ENCODE measurements around the gene HMCN1.

The HMCN1 gene

DNA sequence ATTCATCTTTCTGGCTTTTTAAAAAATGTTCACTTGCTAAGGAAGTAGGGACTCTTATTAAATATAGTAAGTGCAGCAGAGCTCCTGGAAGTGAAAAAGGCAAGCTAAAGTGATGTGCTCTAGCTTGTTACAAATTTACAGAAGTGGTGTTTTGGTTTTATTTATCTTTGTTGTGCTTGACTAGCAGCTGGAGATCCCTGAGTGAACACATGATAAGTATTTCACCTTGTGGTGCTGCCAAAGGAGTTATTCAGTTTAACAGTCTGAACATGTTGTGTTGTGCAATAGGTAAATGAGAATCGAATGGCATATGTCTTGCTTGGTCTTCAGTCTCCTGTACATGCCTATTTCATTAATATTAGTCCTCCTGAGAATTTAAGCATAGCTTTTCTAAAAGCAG, 325.1 kb downstream of the HMCN1 start:
- Histone ChIP-seq H3K36me3 (no peaks in the 10 kb centered on the region), H3K4me3 (ENCODE audit: low read depth, low read length) (no peak overlapping the region), H3K4me1 (no peaks in the 10 kb centered on the region), H3K27me3 (peaks cover 4% of the 10 kb centered on the region), H3K9me3 (no peaks in the 10 kb centered on the region)
- TF ChIP-seq, protein P1, sequence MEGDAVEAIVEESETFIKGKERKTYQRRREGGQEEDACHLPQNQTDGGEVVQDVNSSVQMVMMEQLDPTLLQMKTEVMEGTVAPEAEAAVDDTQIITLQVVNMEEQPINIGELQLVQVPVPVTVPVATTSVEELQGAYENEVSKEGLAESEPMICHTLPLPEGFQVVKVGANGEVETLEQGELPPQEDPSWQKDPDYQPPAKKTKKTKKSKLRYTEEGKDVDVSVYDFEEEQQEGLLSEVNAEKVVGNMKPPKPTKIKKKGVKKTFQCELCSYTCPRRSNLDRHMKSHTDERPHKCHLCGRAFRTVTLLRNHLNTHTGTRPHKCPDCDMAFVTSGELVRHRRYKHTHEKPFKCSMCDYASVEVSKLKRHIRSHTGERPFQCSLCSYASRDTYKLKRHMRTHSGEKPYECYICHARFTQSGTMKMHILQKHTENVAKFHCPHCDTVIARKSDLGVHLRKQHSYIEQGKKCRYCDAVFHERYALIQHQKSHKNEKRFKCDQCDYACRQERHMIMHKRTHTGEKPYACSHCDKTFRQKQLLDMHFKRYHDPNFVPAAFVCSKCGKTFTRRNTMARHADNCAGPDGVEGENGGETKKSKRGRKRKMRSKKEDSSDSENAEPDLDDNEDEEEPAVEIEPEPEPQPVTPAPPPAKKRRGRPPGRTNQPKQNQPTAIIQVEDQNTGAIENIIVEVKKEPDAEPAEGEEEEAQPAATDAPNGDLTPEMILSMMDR (IDR thresholded peaks at IDR 0.05; ENCODE audit: low read depth, low read length), result no peak
- no peak for DNase-seq

DNA sequence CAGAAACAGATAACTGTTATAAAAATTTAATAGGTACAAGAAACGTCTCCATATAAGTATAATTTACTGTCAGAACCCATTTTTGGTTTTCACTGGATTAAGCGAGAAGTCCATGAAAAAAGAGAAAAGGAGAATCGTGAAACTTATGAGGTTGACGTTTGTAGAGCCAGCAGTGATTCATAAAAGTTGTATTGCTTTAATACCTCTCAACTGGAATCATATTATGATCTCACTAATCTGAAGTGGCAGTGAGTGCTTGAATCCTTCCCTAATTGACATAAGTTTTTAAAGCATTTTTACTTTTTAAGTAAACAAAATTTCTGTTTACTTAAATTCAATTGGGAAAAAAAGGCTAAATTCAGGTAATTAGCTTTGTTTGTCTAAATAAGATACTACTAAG, 325.6 kb downstream of the HMCN1 start:
- no peak overlapping the region for H3K4me3 ChIP-seq (ENCODE audit: low read depth, low read length)
- H3K27me3 ChIP-seq, result peaks cover 4% of the 10 kb centered on the region
- TF ChIP-seq, protein P1 (IDR thresholded peaks at IDR 0.05; ENCODE audit: low read depth, low read length), result no peak
- no peaks in the 10 kb centered on the region for H3K9me3 ChIP-seq
- no peaks in the 10 kb centered on the region for H3K36me3 ChIP-seq
- DNase-seq, result no peak
- no peaks in the 10 kb centered on the region for H3K4me1 ChIP-seq

DNA sequence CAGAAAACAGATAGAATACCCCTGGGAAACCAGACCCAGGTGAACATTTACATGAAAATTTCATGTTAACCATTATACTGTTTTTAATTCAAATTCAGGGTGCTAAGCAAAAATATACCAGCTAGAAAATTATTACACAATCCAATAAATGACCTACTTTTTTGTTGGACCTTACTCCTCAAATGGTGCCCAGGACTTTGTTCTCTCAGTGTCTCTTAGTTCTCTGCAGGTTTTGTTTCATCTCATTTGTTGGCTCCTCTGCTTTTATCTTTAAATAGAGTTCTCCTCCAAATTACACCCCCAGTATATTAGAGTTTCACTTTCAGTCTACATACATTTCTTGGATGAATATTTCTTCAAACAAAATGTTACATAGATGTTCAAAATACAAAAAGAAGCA, 326.0 kb downstream of the HMCN1 start:
- Histone ChIP-seq H3K4me3 (ENCODE audit: low read depth, low read length) (no peak overlapping the region), H3K27me3 (peaks cover 4% of the 10 kb centered on the region), H3K9me3 (no peaks in the 10 kb centered on the region), H3K4me1 (no peaks in the 10 kb centered on the region), H3K36me3 (no peaks in the 10 kb centered on the region)
- no peak for DNase-seq
- TF ChIP-seq, protein P1 (IDR thresholded peaks at IDR 0.05; ENCODE audit: low read depth, low read length), result no peak

DNA sequence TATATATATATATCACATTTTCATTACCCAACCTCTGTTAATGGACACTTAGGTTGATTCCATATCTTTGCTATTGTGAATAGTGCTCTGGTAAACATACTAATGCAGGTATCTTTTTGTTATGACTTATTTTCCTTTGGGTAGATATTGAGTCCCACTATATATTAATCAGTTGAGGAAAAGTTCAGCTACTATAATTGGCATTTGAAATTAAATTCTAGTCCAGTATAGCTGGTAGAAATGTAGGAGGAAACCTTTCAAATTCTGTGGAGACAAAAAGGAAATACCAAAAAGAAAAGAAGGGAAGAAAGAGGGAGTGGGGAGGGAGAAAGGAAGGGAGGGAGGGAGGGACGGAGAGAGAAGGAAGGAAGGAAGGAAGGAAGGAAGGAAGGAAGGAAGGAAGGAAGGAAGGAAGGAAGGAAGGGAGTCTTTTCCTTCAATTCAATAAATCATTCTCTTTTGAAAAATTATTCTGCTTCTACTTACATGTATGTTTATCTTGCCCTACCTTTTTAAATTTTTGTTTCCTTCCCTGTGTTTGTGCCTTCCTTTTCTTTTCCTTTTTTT, 329.0 kb downstream of the HMCN1 start:
- peaks cover 20% of the 10 kb centered on the region for H3K27me3 ChIP-seq
- DNase-seq, result no peak
- H3K4me3 ChIP-seq (ENCODE audit: low read depth, low read length), result no peak overlapping the region
- no peaks in the 10 kb centered on the region for H3K9me3 ChIP-seq
- no peaks in the 10 kb centered on the region for H3K36me3 ChIP-seq
- TF ChIP-seq, protein P1 (IDR thresholded peaks at IDR 0.05; ENCODE audit: low read depth, low read length), result no peak
- no peaks in the 10 kb centered on the region for H3K4me1 ChIP-seq

DNA sequence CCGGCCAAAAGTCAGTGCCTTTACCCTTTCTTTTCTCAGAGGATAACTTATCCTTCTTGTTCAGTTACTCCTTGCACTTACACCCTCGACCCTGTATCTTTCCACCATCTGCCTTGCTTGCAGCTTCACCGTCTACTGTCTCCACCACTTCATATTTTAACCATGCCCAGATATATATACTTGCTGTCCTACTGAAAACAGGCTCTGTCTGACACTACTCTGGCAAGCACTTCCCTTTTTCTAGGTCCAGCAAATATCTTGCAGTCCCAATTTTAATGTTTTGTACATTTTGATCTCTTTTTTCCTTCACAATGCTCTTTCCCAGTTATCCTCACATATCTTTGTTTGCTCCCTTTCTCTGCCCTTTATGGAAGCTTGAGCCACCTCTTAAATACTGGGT, 332.2 kb downstream of the HMCN1 start:
- no peaks in the 10 kb centered on the region for H3K9me3 ChIP-seq
- no peak for DNase-seq
- H3K36me3 ChIP-seq, result no peaks in the 10 kb centered on the region
- TF ChIP-seq, protein P1 (IDR thresholded peaks at IDR 0.05; ENCODE audit: low read depth, low read length), result no peak
- no peaks in the 10 kb centered on the region for H3K4me1 ChIP-seq
- H3K27me3 ChIP-seq, result peaks cover 16% of the 10 kb centered on the region
- no peak overlapping the region for H3K4me3 ChIP-seq (ENCODE audit: low read depth, low read length)

DNA sequence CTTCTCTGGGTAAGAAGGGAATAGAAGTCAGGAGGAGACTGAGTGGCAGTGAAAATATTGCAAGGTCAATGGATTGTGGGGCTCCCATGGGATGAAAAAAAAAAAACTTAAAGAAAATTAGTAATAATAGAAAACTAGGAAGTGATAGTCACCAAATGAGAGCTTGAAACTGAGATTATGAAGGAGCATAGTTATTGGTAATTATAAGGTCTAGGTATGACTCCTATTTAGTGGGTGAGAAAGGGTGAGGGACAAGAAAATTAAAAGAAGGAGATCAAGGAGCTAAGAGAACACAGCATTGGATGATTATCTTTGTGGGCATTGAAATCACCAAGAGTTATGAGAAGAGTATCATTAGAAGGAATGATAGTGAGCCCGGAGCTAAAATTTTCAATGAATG, 339.5 kb downstream of the HMCN1 start:
- TF ChIP-seq, protein P1 (IDR thresholded peaks at IDR 0.05; ENCODE audit: low read depth, low read length), result no peak
- no peaks in the 10 kb centered on the region for H3K9me3 ChIP-seq

More for the DNA sequence above, 339.5 kb downstream of the HMCN1 start:
- peaks cover 12% of the 10 kb centered on the region for H3K27me3 ChIP-seq
- no peak overlapping the region for H3K4me3 ChIP-seq (ENCODE audit: low read depth, low read length)
- H3K36me3 ChIP-seq, result no peaks in the 10 kb centered on the region
- no peak for DNase-seq
- H3K4me1 ChIP-seq, result no peaks in the 10 kb centered on the region

Data from BE2C (cell line).